Mononuclear cell (primary cell): ENCODE data around the gene SMYD3. TPM values are rescaled to one million over a fixed set of nuclear protein-coding genes. Genes with fewer than 3 reads are reported as not detected.
"Not testable (repeated sequence)": the region's sequence is repeated elsewhere in the genome, so short reads cannot be mapped to it uniquely, and the experiment has no call there.

ENCODE experiments used
- H3K27me3 ChIP-seq: 2 replicates; pipeline ENCODE4 v1.6.0; 2011; ENCODE audit warnings: low read length, control low read depth; ENCODE audit not compliant: insufficient read depth
- H3K4me1 ChIP-seq: 2 replicates; pipeline ENCODE4 v1.5.1; 2011; ENCODE audit warnings: mild to moderate bottlenecking, low read length, control low read depth; ENCODE audit not compliant: insufficient read depth
- H3K4me3 ChIP-seq: 2 replicates; pipeline ENCODE4 v1.5.1; 2011; ENCODE audit warnings: mild to moderate bottlenecking, low read length, moderate library complexity
- H3K9me3 ChIP-seq: 2 replicates; pipeline ENCODE4 v1.5.1; 2011; ENCODE audit warnings: low read depth, mild to moderate bottlenecking, control low read depth, low read length
- total RNA-seq: library from RNA; depleted of rRNA; stranded (reverse); fragments of >200 nt; gene quantifications from one replicate; pipeline ENCODE4 v1.2.3, GENCODE V29; 2012

SMYD3 gene
- total RNA-seq, 1 donor, result 18.2 TPM

DNA sequence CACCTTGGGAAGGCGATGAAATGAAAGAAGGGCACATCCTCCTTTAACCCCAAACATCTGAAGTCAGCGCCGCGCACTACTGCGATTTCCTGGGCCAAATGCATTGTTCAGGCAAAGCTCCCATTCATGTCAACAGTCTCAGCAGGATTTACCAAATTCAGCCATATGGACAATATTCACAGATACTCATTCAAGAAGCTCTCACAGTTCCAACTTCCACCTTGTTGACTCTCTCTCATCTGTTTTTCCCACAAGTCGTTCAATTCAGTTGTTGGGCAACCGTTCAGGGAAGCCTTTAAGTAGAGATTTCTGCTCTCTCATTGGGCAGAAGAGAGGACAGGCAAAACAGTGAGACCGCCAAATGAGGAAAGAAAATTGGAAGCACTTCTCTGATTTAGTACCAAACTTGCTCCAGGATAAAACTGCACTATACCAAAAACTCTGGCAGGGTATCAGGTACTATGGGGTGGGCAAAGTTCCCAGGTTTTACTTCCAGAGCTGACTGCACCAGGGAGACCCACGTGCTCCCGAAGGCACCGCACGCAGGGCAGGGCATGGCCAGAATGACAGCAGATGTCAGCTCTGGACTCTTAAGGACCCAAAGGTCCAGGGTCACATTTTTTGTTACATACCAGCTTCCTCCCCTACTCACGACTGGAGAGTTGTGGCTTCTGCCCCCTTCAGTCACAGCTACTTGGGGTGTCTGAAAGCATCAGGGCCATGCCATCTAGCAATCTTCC lies 683.5 kb downstream of the SMYD3 start:
- Histone ChIP-seq H3K9me3 (no peaks in the 10 kb centered on the region), H3K4me1 (no peaks in the 10 kb centered on the region), H3K4me3 (no peak overlapping the region), H3K27me3 (no peaks in the 10 kb centered on the region)

DNA sequence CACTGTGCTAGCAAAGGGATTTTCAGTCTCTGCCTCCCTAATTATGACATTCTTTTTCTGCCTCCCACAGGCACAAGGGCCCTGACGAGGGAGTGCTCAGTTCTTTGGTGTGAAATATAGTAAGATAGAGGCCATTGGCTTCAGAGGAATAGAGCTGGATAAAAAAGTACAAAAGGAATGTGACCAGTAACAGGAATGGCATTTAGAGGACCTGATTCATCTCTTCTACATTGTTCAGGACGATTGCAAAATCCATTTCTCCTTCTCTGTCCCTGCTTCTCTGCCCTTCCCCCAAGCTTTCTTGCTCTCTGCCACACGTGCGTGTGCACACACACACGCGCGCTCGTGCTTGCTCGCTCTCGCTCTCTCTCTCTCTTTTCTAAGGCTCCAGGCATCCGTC lies 684.1 kb downstream of the SMYD3 start:
- Histone ChIP-seq H3K4me3 (no peak overlapping the region), H3K27me3 (no peaks in the 10 kb centered on the region), H3K9me3 (no peaks in the 10 kb centered on the region), H3K4me1 (no peaks in the 10 kb centered on the region)

DNA sequence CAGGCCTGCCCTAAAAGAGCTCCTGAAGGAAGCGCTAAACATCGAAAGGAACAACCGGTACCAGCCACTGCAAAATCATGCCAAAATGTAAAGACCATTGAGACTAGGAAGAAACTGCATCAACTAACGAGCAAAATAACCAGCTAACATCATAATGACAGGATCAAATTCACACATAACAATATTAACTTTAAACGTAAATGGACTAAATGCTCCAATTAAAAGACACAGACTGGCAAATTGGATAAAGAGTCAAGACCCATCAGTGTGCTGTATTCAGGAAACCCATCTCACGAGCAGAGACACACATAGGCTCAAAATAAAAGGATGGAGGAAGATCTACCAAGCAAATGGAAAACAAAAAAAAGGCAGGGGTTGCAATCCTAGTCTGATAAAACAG lies 688.7 kb downstream of the SMYD3 start:
- H3K27me3 ChIP-seq, H3K4me1 ChIP-seq, H3K9me3 ChIP-seq, H3K4me3 ChIP-seq: not testable (repeated sequence)

DNA sequence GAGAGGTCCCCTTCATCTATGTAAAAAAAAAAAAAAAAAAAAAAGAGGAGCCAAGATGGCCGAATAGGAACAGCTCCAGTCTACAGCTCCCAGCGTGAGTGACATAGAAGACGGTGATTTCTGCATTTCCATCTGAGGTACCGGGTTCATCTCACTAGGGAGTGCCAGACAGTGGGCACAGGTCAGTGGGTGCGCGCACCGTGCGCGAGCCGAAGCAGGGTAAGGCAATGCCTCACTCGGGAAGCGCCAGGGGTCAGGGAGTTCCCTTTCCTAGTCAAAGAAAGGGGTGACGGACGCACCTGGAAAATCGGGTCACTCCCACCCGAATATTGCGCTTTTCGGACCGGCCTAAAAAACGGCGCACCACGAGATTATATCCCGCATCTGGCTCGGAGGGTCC lies 690.6 kb downstream of the SMYD3 start:
- H3K27me3 ChIP-seq, H3K4me1 ChIP-seq, H3K4me3 ChIP-seq, H3K9me3 ChIP-seq: not testable (repeated sequence)

DNA sequence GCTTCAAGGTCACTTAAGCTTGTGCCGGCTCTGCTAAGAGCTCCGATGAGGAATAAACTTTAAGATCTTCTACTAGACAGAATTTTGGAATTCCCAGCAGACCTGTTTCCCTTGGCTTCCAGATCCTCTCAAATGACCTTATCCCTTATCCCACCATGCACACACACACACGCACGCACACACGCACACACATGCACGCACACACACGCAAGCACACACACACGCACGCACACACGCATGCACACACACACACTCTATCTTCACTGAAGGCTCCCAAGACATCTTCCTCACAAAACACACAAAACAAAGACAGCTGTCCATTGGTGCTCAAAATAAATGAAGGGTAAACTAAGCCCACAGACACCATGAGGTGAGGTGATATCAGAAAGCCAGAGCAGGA lies 692.4 kb downstream of the SMYD3 start:
- Histone ChIP-seq H3K4me1 (no peaks in the 10 kb centered on the region), H3K9me3 (no peaks in the 10 kb centered on the region), H3K27me3 (no peaks in the 10 kb centered on the region), H3K4me3 (no peak overlapping the region)

DNA sequence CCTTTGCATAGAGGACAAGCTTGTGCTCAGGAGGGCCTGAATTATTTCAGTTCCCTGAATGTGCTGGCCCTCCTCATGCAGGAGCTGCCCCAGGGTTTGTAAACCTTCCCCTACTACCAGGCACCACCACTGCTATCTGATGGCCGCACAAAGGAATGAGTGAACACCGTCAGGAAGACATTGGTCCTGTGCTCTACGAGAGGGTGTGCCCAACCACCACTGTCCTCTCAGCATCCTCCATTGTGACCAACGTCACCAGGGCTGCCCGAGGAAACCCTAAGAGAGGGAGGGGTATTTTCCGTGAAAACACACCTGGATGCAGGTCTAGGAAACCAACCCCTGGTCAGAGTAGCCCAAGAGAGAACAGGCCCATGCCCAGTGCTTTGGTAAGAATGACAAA lies 694.8 kb downstream of the SMYD3 start:
- Histone ChIP-seq H3K4me1 (peaks cover 2% of the 10 kb centered on the region), H3K9me3 (no peaks in the 10 kb centered on the region), H3K4me3 (no peak overlapping the region), H3K27me3 (no peaks in the 10 kb centered on the region)

DNA sequence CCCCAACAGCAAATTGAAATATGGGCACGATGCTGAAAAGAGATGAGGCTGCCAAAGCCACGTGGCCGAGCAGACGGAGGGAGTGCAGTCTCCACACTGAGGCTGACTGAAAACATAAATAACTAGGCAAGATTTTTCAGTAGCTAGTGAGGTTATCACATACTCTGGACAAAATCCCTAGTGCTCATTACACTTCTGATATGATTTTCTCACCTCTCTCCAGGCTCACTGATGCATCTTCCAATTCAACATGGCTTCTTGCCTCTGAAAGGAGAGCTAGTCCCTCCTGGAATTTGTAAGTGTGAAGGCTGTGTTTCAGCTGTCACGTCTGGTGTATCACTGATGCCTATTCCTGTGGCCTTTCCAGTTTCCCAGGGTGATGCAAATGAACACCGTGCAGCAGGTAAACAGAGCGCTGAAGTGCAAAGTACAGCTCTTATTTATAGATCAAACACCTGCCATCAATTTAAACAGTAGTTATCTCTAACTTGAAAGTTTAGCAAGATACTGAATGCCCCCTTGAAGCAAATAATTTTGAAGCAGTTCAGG lies 696.2 kb downstream of the SMYD3 start:
- H3K4me1 ChIP-seq, result peaks cover 6% of the 10 kb centered on the region
- no peaks in the 10 kb centered on the region for H3K9me3 ChIP-seq
- H3K27me3 ChIP-seq, result no peaks in the 10 kb centered on the region
- H3K4me3 ChIP-seq, result no peak overlapping the region

DNA sequence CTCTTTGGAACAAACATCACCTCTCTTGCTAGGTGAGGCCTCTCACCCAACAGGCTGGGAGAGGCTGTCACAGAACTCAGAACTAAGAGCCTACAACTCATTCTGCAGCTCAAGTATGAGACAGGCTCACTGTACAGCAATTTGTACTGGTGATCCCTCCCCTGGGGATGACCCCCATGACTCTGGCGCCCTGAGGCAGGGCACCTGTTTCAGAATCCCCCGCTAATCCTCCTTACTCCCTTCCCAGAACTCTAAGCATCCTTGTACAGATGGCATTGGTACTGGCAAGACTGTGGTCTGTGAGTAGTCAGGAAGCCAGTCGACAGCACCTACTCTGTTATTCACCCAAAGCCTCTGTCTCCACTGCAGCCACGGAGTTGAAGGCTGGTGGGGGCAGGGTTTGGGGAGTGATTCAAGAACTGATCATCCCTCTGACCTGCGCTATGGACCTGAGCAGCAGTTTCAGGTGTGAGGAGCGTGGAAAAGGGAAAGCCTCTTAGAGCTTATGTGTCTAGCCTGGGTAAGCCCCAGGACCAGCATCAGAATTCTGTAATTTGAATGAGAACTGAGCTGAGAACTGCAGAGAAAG lies 696.8 kb downstream of the SMYD3 start:
- Histone ChIP-seq H3K27me3 (no peaks in the 10 kb centered on the region), H3K4me1 (peaks cover 6% of the 10 kb centered on the region), H3K9me3 (no peaks in the 10 kb centered on the region), H3K4me3 (no peak overlapping the region)

DNA sequence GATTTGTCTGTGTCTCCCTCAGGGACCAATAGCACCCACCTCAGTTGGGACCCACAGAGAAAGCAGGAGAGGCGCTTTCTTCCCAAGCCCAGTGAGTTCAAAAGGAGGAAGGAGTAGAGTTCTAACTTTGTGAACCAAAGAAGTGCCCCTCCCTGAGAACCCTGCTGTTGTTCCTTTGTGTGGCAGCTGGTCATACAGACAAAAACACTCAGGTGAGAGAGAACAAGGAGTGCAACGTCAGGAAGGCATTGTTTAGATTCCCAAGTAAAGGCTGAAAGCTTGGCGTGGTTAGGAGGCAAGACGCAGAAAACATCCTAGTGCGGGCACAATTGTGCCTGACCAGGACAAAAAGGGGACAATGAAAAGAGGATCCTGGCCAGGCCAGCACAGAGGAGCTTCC lies 697.7 kb downstream of the SMYD3 start:
- no peak overlapping the region for H3K4me3 ChIP-seq
- H3K9me3 ChIP-seq, result no peaks in the 10 kb centered on the region
- no peaks in the 10 kb centered on the region for H3K27me3 ChIP-seq
- H3K4me1 ChIP-seq, result peaks cover 6% of the 10 kb centered on the region

DNA sequence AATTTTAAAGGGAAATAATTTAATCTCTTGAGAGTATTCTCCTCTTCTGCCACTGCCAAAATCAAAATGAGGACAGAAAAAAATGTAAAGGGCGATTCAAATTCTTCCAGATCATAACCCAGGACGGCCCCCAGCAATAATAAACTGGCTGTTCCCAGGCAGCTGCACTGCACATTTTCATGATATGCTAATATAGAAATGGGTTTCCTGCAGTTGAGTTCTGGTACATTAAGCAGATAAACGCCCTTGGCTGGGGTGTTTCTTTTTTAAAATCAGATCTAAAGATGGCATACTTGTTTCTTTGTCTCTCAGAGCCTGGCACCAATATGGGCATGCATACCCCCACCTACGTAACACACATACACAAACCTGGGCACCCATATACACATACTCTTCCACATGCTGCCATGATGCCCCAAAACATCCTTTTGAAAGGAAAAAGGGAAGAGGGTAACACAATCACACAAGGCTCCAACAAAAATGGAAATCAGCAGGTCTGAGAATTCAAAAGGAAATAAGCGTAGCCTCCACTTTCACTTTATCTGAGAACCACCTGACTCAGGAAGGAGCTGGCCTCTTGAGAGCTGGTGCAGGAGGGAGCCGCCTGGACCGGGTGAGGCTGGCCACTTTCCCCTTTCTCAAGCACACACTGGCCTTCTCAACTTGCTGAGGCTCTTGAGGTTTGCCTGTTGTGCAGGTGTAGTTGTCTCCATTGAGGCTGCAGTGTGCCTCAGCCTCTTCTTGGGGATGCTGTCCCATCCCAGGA lies 698.9 kb downstream of the SMYD3 start:
- Histone ChIP-seq H3K4me1 (peaks cover 6% of the 10 kb centered on the region), H3K27me3 (no peaks in the 10 kb centered on the region), H3K9me3 (no peaks in the 10 kb centered on the region), H3K4me3 (no peak overlapping the region)

DNA sequence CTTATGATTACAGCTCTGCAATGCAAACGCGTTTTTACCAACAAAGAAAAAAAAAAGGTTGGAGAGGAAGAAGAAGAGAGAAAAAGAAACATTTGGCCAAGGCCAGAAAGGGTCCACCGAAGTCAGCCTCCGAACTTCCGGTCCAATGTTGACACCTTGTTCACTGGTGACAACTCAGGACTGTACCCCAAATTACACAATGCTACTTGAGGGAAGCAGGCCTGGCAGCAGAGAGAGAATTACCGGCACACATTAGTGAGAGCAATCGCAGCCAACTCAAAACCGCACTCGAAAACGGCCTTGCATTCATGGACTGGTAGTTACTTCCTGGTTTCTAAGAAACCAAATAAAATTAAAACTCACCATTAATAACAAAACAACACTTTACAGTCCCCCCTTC lies 699.8 kb downstream of the SMYD3 start:
- Histone ChIP-seq H3K9me3 (no peaks in the 10 kb centered on the region), H3K27me3 (no peaks in the 10 kb centered on the region), H3K4me1 (peaks cover 6% of the 10 kb centered on the region), H3K4me3 (no peak overlapping the region)

DNA sequence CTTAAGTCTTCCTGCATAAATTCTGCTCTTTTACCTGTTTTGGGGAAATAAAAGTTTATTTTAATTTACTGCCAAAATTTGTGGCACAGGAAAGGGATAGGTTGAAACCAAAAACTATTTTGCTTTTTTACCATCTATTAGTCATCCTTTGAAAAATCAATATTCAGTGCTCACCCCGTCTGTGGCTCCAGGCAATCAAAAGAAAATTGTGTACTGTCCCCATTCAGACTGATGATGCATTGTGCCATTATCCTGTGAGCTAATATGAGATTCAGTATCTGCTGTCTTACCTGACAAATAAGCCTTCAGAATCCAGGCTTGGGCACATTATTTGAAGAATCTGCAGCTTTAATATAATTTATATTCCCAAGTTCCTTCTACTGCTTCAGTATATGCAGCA lies 701.5 kb downstream of the SMYD3 start:
- H3K27me3 ChIP-seq, result no peaks in the 10 kb centered on the region
- peaks cover 6% of the 10 kb centered on the region for H3K4me1 ChIP-seq
- no peaks in the 10 kb centered on the region for H3K9me3 ChIP-seq
- H3K4me3 ChIP-seq, result no peak overlapping the region

DNA sequence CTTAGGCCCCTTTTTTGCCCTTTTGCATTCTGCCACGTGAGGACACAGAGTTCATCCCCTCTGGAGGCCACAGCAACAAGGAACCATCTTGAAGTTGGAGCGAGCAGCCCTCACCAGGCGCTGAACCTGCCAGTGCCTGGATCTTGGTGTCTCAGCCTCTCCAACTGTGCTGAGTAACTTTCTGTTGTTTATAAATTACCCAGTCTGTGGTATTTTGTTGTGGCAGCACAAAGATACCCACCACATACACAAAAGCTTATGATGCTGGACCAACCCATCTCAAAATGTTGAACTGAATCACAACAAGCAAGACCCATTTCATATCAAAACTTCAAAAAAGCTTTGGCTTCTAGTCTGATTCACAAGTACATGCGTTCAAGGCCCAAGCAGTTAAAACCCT lies 702.4 kb downstream of the SMYD3 start:
- Histone ChIP-seq H3K4me1 (peaks cover 6% of the 10 kb centered on the region), H3K4me3 (no peak overlapping the region), H3K9me3 (no peaks in the 10 kb centered on the region), H3K27me3 (no peaks in the 10 kb centered on the region)

DNA sequence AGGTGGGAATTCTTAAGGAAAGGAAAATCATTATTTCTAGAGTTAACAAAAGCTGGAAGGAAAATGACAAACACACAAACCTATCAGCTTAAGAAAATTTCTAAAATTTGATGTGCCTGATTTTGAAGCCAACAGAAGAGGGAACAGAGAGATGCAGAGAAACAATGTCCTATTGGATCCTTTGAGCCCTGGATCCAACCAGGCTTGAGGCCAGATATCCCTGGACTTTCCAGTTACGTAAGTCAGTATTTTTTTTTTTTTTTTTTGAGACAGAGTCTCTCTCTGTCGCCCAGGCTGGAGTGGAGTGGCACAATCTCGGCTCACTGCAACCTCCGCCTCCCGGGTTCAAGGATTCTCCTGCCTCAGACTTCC lies 703.4 kb downstream of the SMYD3 start:
- H3K4me3 ChIP-seq, result no peak overlapping the region
- no peaks in the 10 kb centered on the region for H3K9me3 ChIP-seq
- no peaks in the 10 kb centered on the region for H3K27me3 ChIP-seq
- peaks cover 6% of the 10 kb centered on the region for H3K4me1 ChIP-seq

DNA sequence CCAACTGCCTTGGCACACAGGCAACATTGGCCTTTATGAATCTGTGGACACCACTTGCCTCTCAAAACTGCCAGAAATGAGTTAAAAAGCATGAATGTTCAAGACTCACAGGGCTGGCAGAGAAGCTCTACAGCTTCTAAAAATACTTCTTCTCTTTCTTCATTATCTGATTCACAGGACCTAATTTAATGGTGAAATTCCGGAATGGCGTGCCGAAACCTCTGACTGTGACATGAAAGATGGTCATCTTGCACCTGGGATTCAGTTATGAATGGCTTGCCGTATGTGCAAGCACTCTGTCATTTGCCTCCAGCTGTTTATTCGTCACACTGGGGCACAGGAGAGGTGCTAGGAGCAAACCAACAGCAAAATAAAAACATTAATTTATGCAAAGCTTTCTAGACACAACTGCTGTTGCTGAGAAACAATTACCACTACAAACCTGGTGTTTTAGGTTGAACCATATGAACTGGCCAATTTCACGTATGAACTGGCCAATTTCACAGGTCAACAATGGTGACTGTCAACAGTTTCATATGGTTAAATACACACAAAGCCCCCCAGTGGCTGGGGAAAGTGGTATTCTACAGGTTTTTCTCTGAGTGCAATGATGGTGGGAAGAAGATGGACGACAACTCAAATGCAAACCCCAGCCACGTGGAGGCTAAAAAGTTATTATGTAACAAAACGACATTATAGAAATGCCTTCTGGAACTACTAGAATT lies 704.0 kb downstream of the SMYD3 start:
- Histone ChIP-seq H3K9me3 (no peaks in the 10 kb centered on the region), H3K4me3 (no peak overlapping the region), H3K4me1 (peaks cover 6% of the 10 kb centered on the region), H3K27me3 (no peaks in the 10 kb centered on the region)
